C4-2B (cell line): ENCODE data around the gene LRRC4C.

Experiments
- ZFX ChIP-seq: fragments of 450-650 bp; IDR thresholded peaks from 2 replicates; pipeline ENCODE4 v1.6.1; 2017
- TF ChIP-seq, protein P1 (sequence below): fragments of 450-650 bp; conservative IDR thresholded peaks from 2 replicates; pipeline ENCODE4 v1.5.1; 2017; ENCODE audit warnings: mild to moderate bottlenecking

DNA sequence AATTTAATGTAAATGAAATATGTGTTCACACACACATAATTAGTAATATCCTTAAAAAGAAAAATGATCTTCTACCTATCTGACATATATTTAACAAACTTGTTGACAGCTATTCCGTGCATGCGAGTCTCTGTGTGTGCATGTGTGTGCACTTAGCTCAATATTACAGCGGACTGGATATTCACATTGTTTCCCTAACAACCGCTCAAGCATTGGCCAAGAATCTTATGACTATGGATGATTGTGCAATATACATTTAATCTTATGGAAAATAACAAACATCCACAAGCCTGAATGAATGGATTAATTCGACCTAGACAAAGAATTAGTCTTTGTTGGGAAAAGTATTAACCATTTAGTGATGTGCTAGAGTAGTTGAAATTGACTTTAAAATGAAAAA lies 1078.6 kb downstream of the LRRC4C start:
- TF ChIP-seq, protein P1, sequence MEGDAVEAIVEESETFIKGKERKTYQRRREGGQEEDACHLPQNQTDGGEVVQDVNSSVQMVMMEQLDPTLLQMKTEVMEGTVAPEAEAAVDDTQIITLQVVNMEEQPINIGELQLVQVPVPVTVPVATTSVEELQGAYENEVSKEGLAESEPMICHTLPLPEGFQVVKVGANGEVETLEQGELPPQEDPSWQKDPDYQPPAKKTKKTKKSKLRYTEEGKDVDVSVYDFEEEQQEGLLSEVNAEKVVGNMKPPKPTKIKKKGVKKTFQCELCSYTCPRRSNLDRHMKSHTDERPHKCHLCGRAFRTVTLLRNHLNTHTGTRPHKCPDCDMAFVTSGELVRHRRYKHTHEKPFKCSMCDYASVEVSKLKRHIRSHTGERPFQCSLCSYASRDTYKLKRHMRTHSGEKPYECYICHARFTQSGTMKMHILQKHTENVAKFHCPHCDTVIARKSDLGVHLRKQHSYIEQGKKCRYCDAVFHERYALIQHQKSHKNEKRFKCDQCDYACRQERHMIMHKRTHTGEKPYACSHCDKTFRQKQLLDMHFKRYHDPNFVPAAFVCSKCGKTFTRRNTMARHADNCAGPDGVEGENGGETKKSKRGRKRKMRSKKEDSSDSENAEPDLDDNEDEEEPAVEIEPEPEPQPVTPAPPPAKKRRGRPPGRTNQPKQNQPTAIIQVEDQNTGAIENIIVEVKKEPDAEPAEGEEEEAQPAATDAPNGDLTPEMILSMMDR, result no peak
- no peak for TF ChIP-seq ZFX
